WTC11 (cell line): ENCODE data around the gene CDH1.

Source experiments
- TF ChIP-seq, protein P1 (sequence below): fragments of 200-600 bp; IDR thresholded peaks from 2 replicates; pipeline ENCODE4 v1.8.0; 2022; ENCODE audit warnings: antibody characterized with exemption
- TF ChIP-seq, protein P2 (sequence below): sonication (generic); formaldehyde crosslinking; IDR thresholded peaks from 2 replicates; pipeline ENCODE4 v1.8.0; 2022; ENCODE audit warnings: missing genetic modification reagents
- TF ChIP-seq, protein P3 (sequence below): sonication (generic); formaldehyde crosslinking; IDR thresholded peaks from 2 replicates; pipeline ENCODE4 v1.8.1; 2023; ENCODE audit warnings: mild to moderate bottlenecking, missing genetic modification reagents

DNA sequence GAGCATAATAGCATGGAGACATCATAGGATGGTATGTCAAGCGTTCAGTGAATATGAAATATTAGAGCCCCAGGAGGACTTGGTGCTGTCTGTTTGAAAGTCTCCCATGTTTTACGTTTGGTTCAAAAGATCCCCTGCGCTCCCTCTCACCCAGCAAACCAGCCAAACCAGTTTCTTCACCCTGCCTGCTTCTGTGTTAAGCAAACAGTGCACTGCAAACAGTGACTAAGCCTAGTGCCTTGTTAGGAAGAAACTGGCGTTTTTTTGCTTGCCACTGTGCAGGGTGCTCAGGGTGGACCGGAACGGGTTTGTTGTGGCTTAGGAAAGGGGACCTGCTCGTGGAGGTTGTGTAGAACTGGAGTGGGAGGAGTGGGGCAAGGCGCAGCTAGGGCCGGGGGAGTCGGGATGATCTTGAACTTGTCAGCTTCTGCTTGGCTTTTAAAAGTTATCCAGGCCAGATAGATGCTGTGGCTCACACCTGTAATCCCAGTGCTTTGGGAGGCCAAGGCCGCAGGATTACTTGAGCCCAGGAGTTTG is 7.7 kb downstream of the CDH1 start:
- TF ChIP-seq, protein P1, sequence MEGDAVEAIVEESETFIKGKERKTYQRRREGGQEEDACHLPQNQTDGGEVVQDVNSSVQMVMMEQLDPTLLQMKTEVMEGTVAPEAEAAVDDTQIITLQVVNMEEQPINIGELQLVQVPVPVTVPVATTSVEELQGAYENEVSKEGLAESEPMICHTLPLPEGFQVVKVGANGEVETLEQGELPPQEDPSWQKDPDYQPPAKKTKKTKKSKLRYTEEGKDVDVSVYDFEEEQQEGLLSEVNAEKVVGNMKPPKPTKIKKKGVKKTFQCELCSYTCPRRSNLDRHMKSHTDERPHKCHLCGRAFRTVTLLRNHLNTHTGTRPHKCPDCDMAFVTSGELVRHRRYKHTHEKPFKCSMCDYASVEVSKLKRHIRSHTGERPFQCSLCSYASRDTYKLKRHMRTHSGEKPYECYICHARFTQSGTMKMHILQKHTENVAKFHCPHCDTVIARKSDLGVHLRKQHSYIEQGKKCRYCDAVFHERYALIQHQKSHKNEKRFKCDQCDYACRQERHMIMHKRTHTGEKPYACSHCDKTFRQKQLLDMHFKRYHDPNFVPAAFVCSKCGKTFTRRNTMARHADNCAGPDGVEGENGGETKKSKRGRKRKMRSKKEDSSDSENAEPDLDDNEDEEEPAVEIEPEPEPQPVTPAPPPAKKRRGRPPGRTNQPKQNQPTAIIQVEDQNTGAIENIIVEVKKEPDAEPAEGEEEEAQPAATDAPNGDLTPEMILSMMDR: no peak
- TF ChIP-seq, protein P2, sequence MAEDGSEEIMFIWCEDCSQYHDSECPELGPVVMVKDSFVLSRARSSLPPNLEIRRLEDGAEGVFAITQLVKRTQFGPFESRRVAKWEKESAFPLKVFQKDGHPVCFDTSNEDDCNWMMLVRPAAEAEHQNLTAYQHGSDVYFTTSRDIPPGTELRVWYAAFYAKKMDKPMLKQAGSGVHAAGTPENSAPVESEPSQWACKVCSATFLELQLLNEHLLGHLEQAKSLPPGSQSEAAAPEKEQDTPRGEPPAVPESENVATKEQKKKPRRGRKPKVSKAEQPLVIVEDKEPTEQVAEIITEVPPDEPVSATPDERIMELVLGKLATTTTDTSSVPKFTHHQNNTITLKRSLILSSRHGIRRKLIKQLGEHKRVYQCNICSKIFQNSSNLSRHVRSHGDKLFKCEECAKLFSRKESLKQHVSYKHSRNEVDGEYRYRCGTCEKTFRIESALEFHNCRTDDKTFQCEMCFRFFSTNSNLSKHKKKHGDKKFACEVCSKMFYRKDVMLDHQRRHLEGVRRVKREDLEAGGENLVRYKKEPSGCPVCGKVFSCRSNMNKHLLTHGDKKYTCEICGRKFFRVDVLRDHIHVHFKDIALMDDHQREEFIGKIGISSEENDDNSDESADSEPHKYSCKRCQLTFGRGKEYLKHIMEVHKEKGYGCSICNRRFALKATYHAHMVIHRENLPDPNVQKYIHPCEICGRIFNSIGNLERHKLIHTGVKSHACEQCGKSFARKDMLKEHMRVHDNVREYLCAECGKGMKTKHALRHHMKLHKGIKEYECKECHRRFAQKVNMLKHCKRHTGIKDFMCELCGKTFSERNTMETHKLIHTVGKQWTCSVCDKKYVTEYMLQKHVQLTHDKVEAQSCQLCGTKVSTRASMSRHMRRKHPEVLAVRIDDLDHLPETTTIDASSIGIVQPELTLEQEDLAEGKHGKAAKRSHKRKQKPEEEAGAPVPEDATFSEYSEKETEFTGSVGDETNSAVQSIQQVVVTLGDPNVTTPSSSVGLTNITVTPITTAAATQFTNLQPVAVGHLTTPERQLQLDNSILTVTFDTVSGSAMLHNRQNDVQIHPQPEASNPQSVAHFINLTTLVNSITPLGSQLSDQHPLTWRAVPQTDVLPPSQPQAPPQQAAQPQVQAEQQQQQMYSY: no peak
- TF ChIP-seq, protein P3, sequence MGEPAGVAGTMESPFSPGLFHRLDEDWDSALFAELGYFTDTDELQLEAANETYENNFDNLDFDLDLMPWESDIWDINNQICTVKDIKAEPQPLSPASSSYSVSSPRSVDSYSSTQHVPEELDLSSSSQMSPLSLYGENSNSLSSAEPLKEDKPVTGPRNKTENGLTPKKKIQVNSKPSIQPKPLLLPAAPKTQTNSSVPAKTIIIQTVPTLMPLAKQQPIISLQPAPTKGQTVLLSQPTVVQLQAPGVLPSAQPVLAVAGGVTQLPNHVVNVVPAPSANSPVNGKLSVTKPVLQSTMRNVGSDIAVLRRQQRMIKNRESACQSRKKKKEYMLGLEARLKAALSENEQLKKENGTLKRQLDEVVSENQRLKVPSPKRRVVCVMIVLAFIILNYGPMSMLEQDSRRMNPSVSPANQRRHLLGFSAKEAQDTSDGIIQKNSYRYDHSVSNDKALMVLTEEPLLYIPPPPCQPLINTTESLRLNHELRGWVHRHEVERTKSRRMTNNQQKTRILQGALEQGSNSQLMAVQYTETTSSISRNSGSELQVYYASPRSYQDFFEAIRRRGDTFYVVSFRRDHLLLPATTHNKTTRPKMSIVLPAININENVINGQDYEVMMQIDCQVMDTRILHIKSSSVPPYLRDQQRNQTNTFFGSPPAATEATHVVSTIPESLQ: no peak
